ENCODE measurements around the gene STX8.

- TF ChIP-seq POLR2AphosphoS5 (IDR thresholded peaks at IDR 0.05; ENCODE audit: insufficient read depth in 1 of 2, low read depth in 1 of 2) (peak in 1 of 2 donors; percentile 62), CTCF (IDR thresholded peaks at IDR 0.05) (no peak), POLR2A (IDR thresholded peaks at IDR 0.05) (no peak)
Measured at GRCh38 chr17:9217151-9218056, 358.2 kb downstream of the STX8 start.

Data from vagina (tissue), 2 donors.